Measurements from ENCODE around the gene ACKR3. TPM values are rescaled to one million over a fixed set of nuclear protein-coding genes. Genes with fewer than 3 reads are reported as not detected.

ACKR3 gene
- polyA plus RNA-seq, 2 of the 4 experiments (the other 2 are of a cell fraction): 21.3 to 33.2 TPM

DNA sequence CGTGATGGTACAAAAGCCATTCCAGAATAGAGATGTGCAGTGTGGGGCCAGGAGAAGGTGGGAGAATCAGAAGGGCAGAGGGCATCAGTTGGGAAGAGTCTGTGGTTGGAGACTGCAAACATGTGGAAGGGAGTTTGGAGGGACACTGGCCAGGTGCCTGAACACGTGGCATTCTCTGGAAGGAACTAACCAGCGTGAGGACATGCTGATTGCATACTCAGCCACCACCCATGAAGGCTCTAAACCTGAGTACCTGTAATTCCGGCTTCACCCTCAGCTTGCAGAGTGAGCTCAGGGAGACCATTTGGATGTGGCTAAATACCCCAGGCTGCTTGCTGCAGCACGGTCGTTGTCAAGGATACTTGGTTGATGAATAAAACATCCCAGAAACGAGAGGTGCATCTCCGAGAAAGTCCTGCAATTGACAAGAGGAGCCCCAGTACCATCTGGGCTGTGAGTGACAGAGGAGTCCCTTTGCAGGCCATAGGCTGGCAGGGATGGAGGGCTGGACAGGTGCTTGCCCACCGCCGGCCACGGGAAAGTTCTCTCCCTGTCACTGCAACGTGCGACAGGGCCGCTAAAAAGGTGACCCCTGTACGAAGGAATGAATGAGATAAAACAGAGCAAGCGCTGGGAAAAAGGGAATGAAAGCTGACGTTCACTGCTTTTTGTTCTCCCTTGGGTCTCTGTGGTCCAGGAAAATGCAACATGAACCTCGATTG is 5.0 kb downstream of the ACKR3 start:
- ChIA-PET CTCF (interaction anchor here (0.7 kb wide), 1 partner anchor 222 kb away, joined by 3 read pairs; no protein-coding TSS in a partner anchor), POLR2A (no interaction called here)
- WGBS (ENCODE audit: missing lambda C conversion rate): 67% methylated on average over 18 of the region's 18 CpGs
- ATAC-seq (no peak), FAIRE-seq (no peak), DNase-seq (ENCODE audit: low read depth in 1 of 2, low spot score in 1 of 2) (no peak)
- Histone ChIP-seq H3K4me3 (no peak overlapping the region), H3K9me3 (no peaks in the 10 kb centered on the region), H3K4me1 (no peaks in the 10 kb centered on the region; the same call in 2 of the 3 replicates), H3K27ac (no peak overlapping the region), H3K4me2 (no peak overlapping the region)
- TF ChIP-seq, protein P1, sequence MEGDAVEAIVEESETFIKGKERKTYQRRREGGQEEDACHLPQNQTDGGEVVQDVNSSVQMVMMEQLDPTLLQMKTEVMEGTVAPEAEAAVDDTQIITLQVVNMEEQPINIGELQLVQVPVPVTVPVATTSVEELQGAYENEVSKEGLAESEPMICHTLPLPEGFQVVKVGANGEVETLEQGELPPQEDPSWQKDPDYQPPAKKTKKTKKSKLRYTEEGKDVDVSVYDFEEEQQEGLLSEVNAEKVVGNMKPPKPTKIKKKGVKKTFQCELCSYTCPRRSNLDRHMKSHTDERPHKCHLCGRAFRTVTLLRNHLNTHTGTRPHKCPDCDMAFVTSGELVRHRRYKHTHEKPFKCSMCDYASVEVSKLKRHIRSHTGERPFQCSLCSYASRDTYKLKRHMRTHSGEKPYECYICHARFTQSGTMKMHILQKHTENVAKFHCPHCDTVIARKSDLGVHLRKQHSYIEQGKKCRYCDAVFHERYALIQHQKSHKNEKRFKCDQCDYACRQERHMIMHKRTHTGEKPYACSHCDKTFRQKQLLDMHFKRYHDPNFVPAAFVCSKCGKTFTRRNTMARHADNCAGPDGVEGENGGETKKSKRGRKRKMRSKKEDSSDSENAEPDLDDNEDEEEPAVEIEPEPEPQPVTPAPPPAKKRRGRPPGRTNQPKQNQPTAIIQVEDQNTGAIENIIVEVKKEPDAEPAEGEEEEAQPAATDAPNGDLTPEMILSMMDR (IDR thresholded peaks at IDR 0.05): no peak
- TF ChIP-seq JUN (IDR thresholded peaks at IDR 0.05): no peak
- TF ChIP-seq, protein P2, sequence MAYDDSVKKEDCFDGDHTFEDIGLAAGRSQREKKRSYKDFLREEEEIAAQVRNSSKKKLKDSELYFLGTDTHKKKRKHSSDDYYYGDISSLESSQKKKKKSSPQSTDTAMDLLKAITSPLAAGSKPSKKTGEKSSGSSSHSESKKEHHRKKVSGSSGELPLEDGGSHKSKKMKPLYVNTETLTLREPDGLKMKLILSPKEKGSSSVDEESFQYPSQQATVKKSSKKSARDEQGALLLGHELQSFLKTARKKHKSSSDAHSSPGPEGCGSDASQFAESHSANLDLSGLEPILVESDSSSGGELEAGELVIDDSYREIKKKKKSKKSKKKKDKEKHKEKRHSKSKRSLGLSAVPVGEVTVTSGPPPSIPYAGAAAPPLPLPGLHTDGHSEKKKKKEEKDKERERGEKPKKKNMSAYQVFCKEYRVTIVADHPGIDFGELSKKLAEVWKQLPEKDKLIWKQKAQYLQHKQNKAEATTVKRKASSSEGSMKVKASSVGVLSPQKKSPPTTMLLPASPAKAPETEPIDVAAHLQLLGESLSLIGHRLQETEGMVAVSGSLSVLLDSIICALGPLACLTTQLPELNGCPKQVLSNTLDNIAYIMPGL (CRISPR knock-in tag; IDR thresholded peaks at IDR 0.05; ENCODE audit: borderline replicate concordance): no peak
- TF ChIP-seq HOXB13 (CRISPR knock-in tag; IDR thresholded peaks at IDR 0.05; ENCODE audit: low read depth): no peak
- TF ChIP-seq RARB (CRISPR knock-in tag; IDR thresholded peaks at IDR 0.05): no peak
- TF ChIP-seq, protein P3, sequence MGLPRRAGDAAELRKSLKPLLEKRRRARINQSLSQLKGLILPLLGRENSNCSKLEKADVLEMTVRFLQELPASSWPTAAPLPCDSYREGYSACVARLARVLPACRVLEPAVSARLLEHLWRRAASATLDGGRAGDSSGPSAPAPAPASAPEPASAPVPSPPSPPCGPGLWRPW (IDR thresholded peaks at IDR 0.05): no peak
- TF ChIP-seq MYC (IDR thresholded peaks at IDR 0.05; ENCODE audit: borderline replicate concordance, low read length): no peak
- no peak for TF ChIP-seq CBX2 (IDR thresholded peaks at IDR 0.05; ENCODE audit: borderline replicate concordance, low read depth)
- TF ChIP-seq RFX5 (IDR thresholded peaks at IDR 0.05): no peak
- TF ChIP-seq RNF2 (IDR thresholded peaks at IDR 0.05; ENCODE audit: borderline replicate concordance, low read depth): no peak
- TF ChIP-seq NR3C1 (IDR thresholded peaks at IDR 0.05): no peak
- TF ChIP-seq, protein P4, sequence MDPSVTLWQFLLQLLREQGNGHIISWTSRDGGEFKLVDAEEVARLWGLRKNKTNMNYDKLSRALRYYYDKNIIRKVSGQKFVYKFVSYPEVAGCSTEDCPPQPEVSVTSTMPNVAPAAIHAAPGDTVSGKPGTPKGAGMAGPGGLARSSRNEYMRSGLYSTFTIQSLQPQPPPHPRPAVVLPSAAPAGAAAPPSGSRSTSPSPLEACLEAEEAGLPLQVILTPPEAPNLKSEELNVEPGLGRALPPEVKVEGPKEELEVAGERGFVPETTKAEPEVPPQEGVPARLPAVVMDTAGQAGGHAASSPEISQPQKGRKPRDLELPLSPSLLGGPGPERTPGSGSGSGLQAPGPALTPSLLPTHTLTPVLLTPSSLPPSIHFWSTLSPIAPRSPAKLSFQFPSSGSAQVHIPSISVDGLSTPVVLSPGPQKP (IDR thresholded peaks at IDR 0.05; ENCODE audit: low read depth, low read length): no peak
- no peak for TF ChIP-seq EHF (CRISPR knock-in tag; IDR thresholded peaks at IDR 0.05)
- TF ChIP-seq, protein P5, sequence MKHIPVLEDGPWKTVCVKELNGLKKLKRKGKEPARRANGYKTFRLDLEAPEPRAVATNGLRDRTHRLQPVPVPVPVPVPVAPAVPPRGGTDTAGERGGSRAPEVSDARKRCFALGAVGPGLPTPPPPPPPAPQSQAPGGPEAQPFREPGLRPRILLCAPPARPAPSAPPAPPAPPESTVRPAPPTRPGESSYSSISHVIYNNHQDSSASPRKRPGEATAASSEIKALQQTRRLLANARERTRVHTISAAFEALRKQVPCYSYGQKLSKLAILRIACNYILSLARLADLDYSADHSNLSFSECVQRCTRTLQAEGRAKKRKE (CRISPR knock-in tag; IDR thresholded peaks at IDR 0.05; ENCODE audit: low read depth): no peak
- TF ChIP-seq RAD21 (conservative IDR thresholded peaks at IDR 0.05 in 1 of 2, IDR thresholded peaks at IDR 0.05 in 1 of 2): no peak
- TF ChIP-seq, protein P6, sequence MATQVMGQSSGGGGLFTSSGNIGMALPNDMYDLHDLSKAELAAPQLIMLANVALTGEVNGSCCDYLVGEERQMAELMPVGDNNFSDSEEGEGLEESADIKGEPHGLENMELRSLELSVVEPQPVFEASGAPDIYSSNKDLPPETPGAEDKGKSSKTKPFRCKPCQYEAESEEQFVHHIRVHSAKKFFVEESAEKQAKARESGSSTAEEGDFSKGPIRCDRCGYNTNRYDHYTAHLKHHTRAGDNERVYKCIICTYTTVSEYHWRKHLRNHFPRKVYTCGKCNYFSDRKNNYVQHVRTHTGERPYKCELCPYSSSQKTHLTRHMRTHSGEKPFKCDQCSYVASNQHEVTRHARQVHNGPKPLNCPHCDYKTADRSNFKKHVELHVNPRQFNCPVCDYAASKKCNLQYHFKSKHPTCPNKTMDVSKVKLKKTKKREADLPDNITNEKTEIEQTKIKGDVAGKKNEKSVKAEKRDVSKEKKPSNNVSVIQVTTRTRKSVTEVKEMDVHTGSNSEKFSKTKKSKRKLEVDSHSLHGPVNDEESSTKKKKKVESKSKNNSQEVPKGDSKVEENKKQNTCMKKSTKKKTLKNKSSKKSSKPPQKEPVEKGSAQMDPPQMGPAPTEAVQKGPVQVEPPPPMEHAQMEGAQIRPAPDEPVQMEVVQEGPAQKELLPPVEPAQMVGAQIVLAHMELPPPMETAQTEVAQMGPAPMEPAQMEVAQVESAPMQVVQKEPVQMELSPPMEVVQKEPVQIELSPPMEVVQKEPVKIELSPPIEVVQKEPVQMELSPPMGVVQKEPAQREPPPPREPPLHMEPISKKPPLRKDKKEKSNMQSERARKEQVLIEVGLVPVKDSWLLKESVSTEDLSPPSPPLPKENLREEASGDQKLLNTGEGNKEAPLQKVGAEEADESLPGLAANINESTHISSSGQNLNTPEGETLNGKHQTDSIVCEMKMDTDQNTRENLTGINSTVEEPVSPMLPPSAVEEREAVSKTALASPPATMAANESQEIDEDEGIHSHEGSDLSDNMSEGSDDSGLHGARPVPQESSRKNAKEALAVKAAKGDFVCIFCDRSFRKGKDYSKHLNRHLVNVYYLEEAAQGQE (IDR thresholded peaks at IDR 0.05): no peak
